B cell (primary cell): ENCODE results near the gene MS4A13. TPM values are rescaled to one million over a fixed set of nuclear protein-coding genes. Genes with fewer than 3 reads are reported as not detected.

Experiments used
- ATAC-seq: fragments of 200-7000 bp; cut with Tn5 transposase; one replicate; pipeline ENCODE4 v1.10.0; 2021; ENCODE audit warnings: low read depth, mild to moderate bottlenecking, moderate number of reproducible peaks, moderate library complexity
- CTCF ChIA-PET: fragments of 350-600 bp; sonication (Branson Sonifier 250); formaldehyde crosslinking; loops from one replicate; lab custom pipeline; 2021; ENCODE audit warnings: antibody characterized with exemption, inconsistent platforms; lab: Charles Lee
- POLR2A ChIA-PET: fragments of 350-600 bp; sonication (Branson Sonifier 250); formaldehyde crosslinking; loops from one replicate; lab custom pipeline; 2021; ENCODE audit warnings: antibody characterized with exemption; lab: Charles Lee
- DNase-seq: peaks from one replicate; pipeline ENCODE4 v3.0.0; 2013
- H2AFZ ChIP-seq: 2 replicates; pipeline ENCODE4 v1.6.1; 2012; ENCODE audit warnings: mild to moderate bottlenecking, low read depth, low read length; ENCODE audit not compliant: insufficient read depth, poor library complexity, severe bottlenecking
- H3K27ac ChIP-seq, 2 donors: 1 replicate in 1 of 2; 2 replicates in 1 of 2; pipeline ENCODE4 v1.5.1; 2012 to 2013; ENCODE audit warnings: low read length in 2 of 2, mild to moderate bottlenecking in 2 of 2, moderate library complexity in 1 of 2
- H3K27me3 ChIP-seq, 4 experiments: fragments of 200-600 bp in 1 of 4; sonication (generic) in 1 of 4; replicated peaks in 1 of 4; 1 replicate in 2 of 4; 2 replicates in 2 of 4; pipeline versions ENCODE4 v1.6.1 to v1.7.0; 2013 to 2016; ENCODE audit warnings: low read length in 3 of 4, mild to moderate bottlenecking in 2 of 4, mixed read lengths in 1 of 4, moderate library complexity in 1 of 4; ENCODE audit not compliant: insufficient read depth in 4 of 4, control insufficient read depth in 3 of 4; ENCODE audit errors: control extremely low read depth in 1 of 4
- H3K36me3 ChIP-seq, 2 experiments: replicated peaks in 1 of 2; 1 replicate in 1 of 2; 2 replicates in 1 of 2; pipeline versions ENCODE4 v1.6.1 to v1.7.1; 2013; ENCODE audit warnings: low read length in 1 of 2; ENCODE audit not compliant: insufficient read depth in 2 of 2, control insufficient read depth in 1 of 2; ENCODE audit errors: control extremely low read depth in 1 of 2, extremely low read depth in 1 of 2
- H3K4me1 ChIP-seq, 2 donors: fragments of 200-600 bp in 1 of 2; sonication (generic) in 1 of 2; 1 replicate in 1 of 2; 2 replicates in 1 of 2; pipeline versions ENCODE4 v1.5.1 to v1.6.1; 2013 to 2017; ENCODE audit warnings: low read length in 2 of 2; ENCODE audit not compliant: control insufficient read depth in 2 of 2, insufficient read depth in 2 of 2
- H3K4me2 ChIP-seq: replicated peaks from 2 replicates; pipeline ENCODE3; 2012; ENCODE audit warnings: mild to moderate bottlenecking, low read depth, low read length; ENCODE audit not compliant: poor library complexity, severe bottlenecking
- H3K4me3 ChIP-seq, 5 experiments: fragments of 200-600 bp in 1 of 5; sonication (generic) in 1 of 5; 1 replicate in 3 of 5; 2 replicates in 2 of 5; pipeline versions ENCODE4 v1.5.1 to v1.7.0; 2011 to 2016; ENCODE audit warnings: low read length in 4 of 5, mild to moderate bottlenecking in 4 of 5, low read depth in 2 of 5, control low read depth in 1 of 5, moderate library complexity in 1 of 5; ENCODE audit not compliant: insufficient read depth in 1 of 5; ENCODE audit errors: control extremely low read depth in 1 of 5, extremely low read depth in 1 of 5
- H3K79me2 ChIP-seq: fragments of 200-600 bp; sonication (generic); one replicate; pipeline ENCODE4 v1.6.0; 2016; ENCODE audit warnings: low read length; ENCODE audit not compliant: control insufficient read depth, insufficient read depth
- H3K9ac ChIP-seq: fragments of 200-600 bp; sonication (generic); 2 replicates; pipeline ENCODE4 v1.6.1; 2017; ENCODE audit warnings: mild to moderate bottlenecking, low read length, moderate library complexity
- H3K9me3 ChIP-seq, 3 donors: one replicate each; pipeline versions ENCODE4 v1.6.1 to v1.7.1; 2013; ENCODE audit warnings: low read length in 2 of 3; ENCODE audit not compliant: control insufficient read depth in 2 of 3, insufficient read depth in 1 of 3; ENCODE audit errors: control extremely low read depth in 1 of 3
- H4K20me1 ChIP-seq: 2 replicates; pipeline ENCODE4 v1.6.0; 2012; ENCODE audit warnings: mild to moderate bottlenecking, low read length; ENCODE audit not compliant: insufficient read depth, control insufficient read depth, poor library complexity, severe bottlenecking
- H3K27ac Mint-ChIP-seq: one replicate; pipeline ENCODE4 v1.8.0; 2021; ENCODE audit warnings: mixed read lengths
- H3K27me3 Mint-ChIP-seq: one replicate; pipeline ENCODE4 v1.8.0; 2021; ENCODE audit warnings: mixed read lengths
- H3K4me1 Mint-ChIP-seq: one replicate; pipeline ENCODE4 v1.8.0; 2021; ENCODE audit warnings: mixed read lengths
- H3K4me3 Mint-ChIP-seq: one replicate; pipeline ENCODE4 v1.8.0; 2021; ENCODE audit warnings: mixed read lengths
- H3K9me3 Mint-ChIP-seq: one replicate; pipeline ENCODE4 v1.8.0; 2022; ENCODE audit warnings: mixed read lengths; ENCODE audit not compliant: insufficient read depth
- EZH2 ChIP-seq: IDR thresholded peaks from 2 replicates; pipeline ENCODE4 v1.6.1; 2012; ENCODE audit warnings: borderline replicate concordance, low read depth, mild to moderate bottlenecking, moderate library complexity, low read length; ENCODE audit not compliant: insufficient read depth, poor library complexity, severe bottlenecking
- WGBS: methylation state at CpG from one replicate; pipeline ENCODE4 v1.1.5; 2013; ENCODE audit warnings: missing lambda C conversion rate; ENCODE audit not compliant: insufficient coverage; 5-methylcytosine and 5-hydroxymethylcytosine counted together
- intact Hi-C: fragments of 100-400 bp; cut with micrococcal nuclease; formaldehyde crosslinking; loops from one replicate; pipeline ENCODE4 v1.10.0; 2022
- polyA minus RNA-seq: library from RNA; depleted of rRNA, polyadenylated mRNA; stranded (reverse); fragments of >200 nt; gene quantifications from 2 replicates; pipeline ENCODE4 v1.2.3, GENCODE V29; 2012
- polyA plus RNA-seq: library from polyadenylated mRNA; depleted of rRNA; stranded (reverse); fragments of >200 nt; gene quantifications from 2 replicates; pipeline ENCODE4 v1.2.3, GENCODE V29; 2012
- total RNA-seq, 2 donors: library from RNA; stranded (reverse); fragments of 120-200 nt in 1 of 2; gene quantifications; 1 replicate in 1 of 2; 2 replicates in 1 of 2; pipeline versions ENCODE4 v1.2.3 to v1.2.4, GENCODE V29; 2013 to 2022
- TF ChIP-seq, protein P1 (sequence below): fragments of 200-600 bp; IDR thresholded peaks from one replicate; pipeline ENCODE4 v1.8.0; 2022; ENCODE audit warnings: antibody characterized with exemption, mild to moderate bottlenecking

Gene MS4A13, protein sequence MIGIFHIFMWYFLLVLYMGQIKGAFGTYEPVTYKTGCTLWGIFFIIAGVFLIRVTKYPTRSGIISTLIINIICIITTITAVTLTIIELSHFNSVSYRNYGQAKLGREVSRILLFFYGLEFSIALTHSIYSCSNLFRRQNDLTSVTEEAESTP
- total RNA-seq, result not detected in 2 replicates
- total RNA-seq (2013), result not detected
- polyA plus RNA-seq, result not detected in 2 replicates
- polyA minus RNA-seq, result not detected in 2 replicates

DNA sequence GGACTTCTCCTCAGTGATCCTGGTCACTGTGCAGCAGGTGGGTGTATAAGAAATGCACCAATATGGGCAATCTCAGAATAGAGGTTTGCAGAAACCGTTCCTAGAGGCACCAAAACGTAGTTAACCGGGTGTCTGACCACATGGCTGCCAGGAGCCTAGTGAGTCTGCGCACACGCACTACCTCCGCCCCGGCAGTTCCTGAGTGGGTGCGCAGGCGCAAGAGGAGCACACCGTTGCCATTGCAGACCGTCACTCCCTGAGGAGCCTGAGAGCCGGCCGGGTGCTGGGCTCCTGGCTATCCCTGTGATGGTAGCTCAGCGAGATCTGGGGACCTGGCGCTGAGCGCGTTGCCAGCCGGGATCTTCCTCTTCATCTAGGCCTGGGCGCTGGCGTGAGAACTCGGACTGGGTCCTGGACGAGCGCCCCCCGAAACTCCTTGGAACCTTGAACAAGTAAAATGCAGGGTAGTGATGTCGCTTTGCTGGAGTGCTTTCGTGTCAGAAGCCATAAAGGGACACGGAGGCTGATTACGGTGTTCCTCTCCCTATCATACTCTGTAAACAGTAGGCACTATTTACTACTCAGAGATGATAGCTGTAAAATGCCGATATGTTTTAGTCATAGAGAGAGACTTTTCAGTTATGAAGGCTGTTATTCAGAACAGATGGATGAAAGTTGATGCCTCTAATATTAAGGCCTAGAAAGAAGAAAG lies at the start of gene MS4A13:
Gene MS4A13 (plus strand): TSS at position 249 of the 712 bp plus-strand sequence. CDS start 2,692 bp downstream, outside the sequence.
- no peaks in the 10 kb centered on the region for H3K9me3 ChIP-seq
- no peak within 1 kb of the TSS for H2AFZ ChIP-seq
- H3K27ac Mint-ChIP-seq, result no peak within 1 kb of the TSS
- H3K36me3 ChIP-seq, result no peaks in the 10 kb centered on the region
- intact Hi-C loops, result no loop called here
- H3K27ac ChIP-seq, result no peak within 1 kb of the TSS
- no peaks in the 10 kb centered on the region for H4K20me1 ChIP-seq
- H3K4me3 ChIP-seq, result no peak within 1 kb of the TSS
- TF ChIP-seq, protein P1, sequence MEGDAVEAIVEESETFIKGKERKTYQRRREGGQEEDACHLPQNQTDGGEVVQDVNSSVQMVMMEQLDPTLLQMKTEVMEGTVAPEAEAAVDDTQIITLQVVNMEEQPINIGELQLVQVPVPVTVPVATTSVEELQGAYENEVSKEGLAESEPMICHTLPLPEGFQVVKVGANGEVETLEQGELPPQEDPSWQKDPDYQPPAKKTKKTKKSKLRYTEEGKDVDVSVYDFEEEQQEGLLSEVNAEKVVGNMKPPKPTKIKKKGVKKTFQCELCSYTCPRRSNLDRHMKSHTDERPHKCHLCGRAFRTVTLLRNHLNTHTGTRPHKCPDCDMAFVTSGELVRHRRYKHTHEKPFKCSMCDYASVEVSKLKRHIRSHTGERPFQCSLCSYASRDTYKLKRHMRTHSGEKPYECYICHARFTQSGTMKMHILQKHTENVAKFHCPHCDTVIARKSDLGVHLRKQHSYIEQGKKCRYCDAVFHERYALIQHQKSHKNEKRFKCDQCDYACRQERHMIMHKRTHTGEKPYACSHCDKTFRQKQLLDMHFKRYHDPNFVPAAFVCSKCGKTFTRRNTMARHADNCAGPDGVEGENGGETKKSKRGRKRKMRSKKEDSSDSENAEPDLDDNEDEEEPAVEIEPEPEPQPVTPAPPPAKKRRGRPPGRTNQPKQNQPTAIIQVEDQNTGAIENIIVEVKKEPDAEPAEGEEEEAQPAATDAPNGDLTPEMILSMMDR, result no peak
- TF ChIP-seq EZH2, result no peak
- peaks cover 8 to 12% of the 10 kb centered on the region in 2 donors for H3K4me1 ChIP-seq
- H3K4me2 ChIP-seq, result no peak within 1 kb of the TSS
- ChIA-PET CTCF (no interaction called here), POLR2A (no interaction called here)
- no peaks in the 10 kb centered on the region for H3K9me3 Mint-ChIP-seq
- DNase-seq (no peak), ATAC-seq (no peak)
- no peaks in the 10 kb centered on the region for H3K27me3 ChIP-seq
- peaks cover 11% of the 10 kb centered on the region for H3K4me1 Mint-ChIP-seq
- H3K27me3 Mint-ChIP-seq, result peaks cover 17% of the 10 kb centered on the region
- no peak within 1 kb of the TSS for H3K4me3 Mint-ChIP-seq
- H3K9ac ChIP-seq, result no peak within 1 kb of the TSS
- 99% methylated on average over 25 of the region's 29 CpGs for WGBS
- H3K79me2 ChIP-seq, result no peaks in the 10 kb centered on the region

DNA sequence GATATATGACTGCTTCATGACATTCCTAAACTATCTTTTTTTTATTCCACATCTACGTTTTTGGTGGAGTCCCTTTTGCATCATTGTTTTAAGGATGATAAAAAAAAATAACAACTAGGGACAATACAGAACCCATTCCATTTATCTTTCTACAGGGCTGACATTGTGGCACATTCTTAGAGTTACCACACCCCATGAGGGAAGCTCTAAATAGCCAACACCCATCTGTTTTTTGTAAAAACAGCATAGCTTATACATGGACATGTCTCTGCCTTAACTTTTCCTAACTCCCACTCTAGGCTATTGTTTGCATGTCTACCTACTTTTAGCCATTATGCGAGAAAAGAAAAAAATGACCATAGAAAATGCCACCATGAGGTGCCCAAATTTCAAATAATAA lies 46.4 kb upstream of the MS4A13 start:
- POLR2A ChIA-PET, result interaction anchor here (1.1 kb wide), 1 partner anchor 8 kb away, joined by 10 read pairs; no protein-coding TSS in a partner anchor
- Histone ChIP-seq H3K9me3 (no peaks in the 10 kb centered on the region), H3K4me3 (no peak overlapping the region), H3K27ac (peak overlapping the region in 1 of 2 donors; percentile 93), H3K4me1 (peaks cover 19 to 33% of the 10 kb centered on the region in 2 donors), H3K4me2 (no peak overlapping the region), H3K36me3 (peaks cover 24 to 70% of the 10 kb centered on the region in 2 experiments), H3K79me2 (peaks cover 22% of the 10 kb centered on the region), H4K20me1 (peaks cover 25% of the 10 kb centered on the region), H3K9ac (no peak overlapping the region), H3K27me3 (no peaks in the 10 kb centered on the region), H2AFZ (no peak overlapping the region)
- ATAC-seq (no peak), DNase-seq (no peak)
- intact Hi-C loops, result loop anchor here (1.0 kb wide), 1 partner anchor 10 kb away; no protein-coding TSS in a partner anchor
- no peak overlapping the region for H3K4me3 Mint-ChIP-seq
- peak overlapping the region; percentile 64 for H3K27ac Mint-ChIP-seq
- no peaks in the 10 kb centered on the region for H3K27me3 Mint-ChIP-seq
- WGBS, result no CpG with 5 or more reads among the region's 2 CpGs
- H3K4me1 Mint-ChIP-seq, result peaks cover 74% of the 10 kb centered on the region
- CTCF ChIA-PET, result interaction anchor here (1.1 to 5.1 kb wide), 6 partner anchors 9 to 106 kb away, joined by 3 to 40 read pairs (median 4); no protein-coding TSS in a partner anchor
- TF ChIP-seq EZH2, result no peak
- TF ChIP-seq, protein P1, result no peak
- no peaks in the 10 kb centered on the region for H3K9me3 Mint-ChIP-seq
